ENCODE measurements around the gene ANGPT4.

Gene ANGPT4

GRCh38 chr20:910132-910869, 5.8 kb downstream of the ANGPT4 start:
- Histone ChIP-seq H3K9ac (ENCODE audit: low read length) (no peak overlapping the region), H3K9me3 (ENCODE audit: low read length) (no peaks in the 10 kb centered on the region), H3K27ac (ENCODE audit: low read depth, low read length, poor library complexity, severe bottlenecking) (no peak overlapping the region), H4K20me1 (ENCODE audit: insufficient read depth, low read length) (no peaks in the 10 kb centered on the region), H3K4me3 (ENCODE audit: low read depth, low read length, poor library complexity, severe bottlenecking) (no peak overlapping the region), H3F3A (ENCODE audit: insufficient read depth, low read length) (no peaks in the 10 kb centered on the region), H3K4me1 (ENCODE audit: insufficient read depth, low read length, severe bottlenecking) (no peaks in the 10 kb centered on the region), H2AFZ (ENCODE audit: low read length) (no peak overlapping the region), H3K27me3 (ENCODE audit: insufficient read depth, low read length) (no peaks in the 10 kb centered on the region), H3K79me2 (ENCODE audit: insufficient read depth, low read length) (no peaks in the 10 kb centered on the region), H3K36me3 (ENCODE audit: insufficient read depth, low read length) (no peaks in the 10 kb centered on the region), H3K4me2 (ENCODE audit: low read length) (no peak overlapping the region), H3K9me2 (ENCODE audit: low read depth, low read length) (no peaks in the 10 kb centered on the region)
- TF ChIP-seq EZH2 (IDR thresholded peaks at IDR 0.05; ENCODE audit: borderline replicate concordance, low read length) (no peak), CTCF (IDR thresholded peaks at IDR 0.05; ENCODE audit: low read length) (no peak)

- no peaks in the 10 kb centered on the region for H3K4me1 ChIP-seq (ENCODE audit: insufficient read depth, low read length, severe bottlenecking)
- H2AFZ ChIP-seq (ENCODE audit: low read length), result no peak overlapping the region
- no peaks in the 10 kb centered on the region for H3K79me2 ChIP-seq (ENCODE audit: insufficient read depth, low read length)
- H3F3A ChIP-seq (ENCODE audit: insufficient read depth, low read length), result no peaks in the 10 kb centered on the region
- H4K20me1 ChIP-seq (ENCODE audit: insufficient read depth, low read length), result no peaks in the 10 kb centered on the region
- no peak overlapping the region for H3K27ac ChIP-seq (ENCODE audit: low read depth, low read length, poor library complexity, severe bottlenecking)
- H3K27me3 ChIP-seq (ENCODE audit: insufficient read depth, low read length), result no peaks in the 10 kb centered on the region
- no peak overlapping the region for H3K9ac ChIP-seq (ENCODE audit: low read length)
- no peak overlapping the region for H3K4me2 ChIP-seq (ENCODE audit: low read length)
- TF ChIP-seq EZH2 (IDR thresholded peaks at IDR 0.05; ENCODE audit: borderline replicate concordance, low read length) (no peak), CTCF (IDR thresholded peaks at IDR 0.05; ENCODE audit: low read length) (no peak)
- no peaks in the 10 kb centered on the region for H3K36me3 ChIP-seq (ENCODE audit: insufficient read depth, low read length)
- H3K4me3 ChIP-seq (ENCODE audit: low read depth, low read length, poor library complexity, severe bottlenecking), result no peak overlapping the region
- H3K9me3 ChIP-seq (ENCODE audit: low read length), result no peaks in the 10 kb centered on the region
- H3K9me2 ChIP-seq (ENCODE audit: low read depth, low read length), result no peaks in the 10 kb centered on the region
Measured at GRCh38 chr20:909641-910040, 6.5 kb downstream of the ANGPT4 start.

GRCh38 chr20:906703-907270, 9.3 kb downstream of the ANGPT4 start:
- no peak overlapping the region for H3K4me2 ChIP-seq (ENCODE audit: low read length)

More at GRCh38 chr20:906703-907270, 9.3 kb downstream of the ANGPT4 start:
- no peak overlapping the region for H3K4me3 ChIP-seq (ENCODE audit: low read depth, low read length, poor library complexity, severe bottlenecking)
- H4K20me1 ChIP-seq (ENCODE audit: insufficient read depth, low read length), result no peaks in the 10 kb centered on the region
- no peaks in the 10 kb centered on the region for H3F3A ChIP-seq (ENCODE audit: insufficient read depth, low read length)
- no peaks in the 10 kb centered on the region for H3K9me3 ChIP-seq (ENCODE audit: low read length)
- no peak overlapping the region for H3K9ac ChIP-seq (ENCODE audit: low read length)
- no peak overlapping the region for H3K27ac ChIP-seq (ENCODE audit: low read depth, low read length, poor library complexity, severe bottlenecking)
- no peaks in the 10 kb centered on the region for H3K9me2 ChIP-seq (ENCODE audit: low read depth, low read length)
- TF ChIP-seq EZH2 (IDR thresholded peaks at IDR 0.05; ENCODE audit: borderline replicate concordance, low read length) (no peak), CTCF (IDR thresholded peaks at IDR 0.05; ENCODE audit: low read length) (no peak)
- H3K27me3 ChIP-seq (ENCODE audit: insufficient read depth, low read length), result no peaks in the 10 kb centered on the region
- H3K4me1 ChIP-seq (ENCODE audit: insufficient read depth, low read length, severe bottlenecking), result no peaks in the 10 kb centered on the region
- H3K79me2 ChIP-seq (ENCODE audit: insufficient read depth, low read length), result no peaks in the 10 kb centered on the region
- H2AFZ ChIP-seq (ENCODE audit: low read length), result no peak overlapping the region
- no peaks in the 10 kb centered on the region for H3K36me3 ChIP-seq (ENCODE audit: insufficient read depth, low read length)

Measured in OCI-LY1 (cell line).